DMS 273 treated with DMSO at 0.1 percent for 48 hours (cell line): ENCODE results near the gene SPATA24.
"Not testable (repeated sequence)": the region's sequence is repeated elsewhere in the genome, so short reads cannot be mapped to it uniquely, and the experiment has no call there.

ENCODE experiments used
- DNase-seq: peaks from one replicate; lab custom pipeline; 2025; lab: John Stamatoyannopoulos, UW

SPATA24 gene

DNA sequence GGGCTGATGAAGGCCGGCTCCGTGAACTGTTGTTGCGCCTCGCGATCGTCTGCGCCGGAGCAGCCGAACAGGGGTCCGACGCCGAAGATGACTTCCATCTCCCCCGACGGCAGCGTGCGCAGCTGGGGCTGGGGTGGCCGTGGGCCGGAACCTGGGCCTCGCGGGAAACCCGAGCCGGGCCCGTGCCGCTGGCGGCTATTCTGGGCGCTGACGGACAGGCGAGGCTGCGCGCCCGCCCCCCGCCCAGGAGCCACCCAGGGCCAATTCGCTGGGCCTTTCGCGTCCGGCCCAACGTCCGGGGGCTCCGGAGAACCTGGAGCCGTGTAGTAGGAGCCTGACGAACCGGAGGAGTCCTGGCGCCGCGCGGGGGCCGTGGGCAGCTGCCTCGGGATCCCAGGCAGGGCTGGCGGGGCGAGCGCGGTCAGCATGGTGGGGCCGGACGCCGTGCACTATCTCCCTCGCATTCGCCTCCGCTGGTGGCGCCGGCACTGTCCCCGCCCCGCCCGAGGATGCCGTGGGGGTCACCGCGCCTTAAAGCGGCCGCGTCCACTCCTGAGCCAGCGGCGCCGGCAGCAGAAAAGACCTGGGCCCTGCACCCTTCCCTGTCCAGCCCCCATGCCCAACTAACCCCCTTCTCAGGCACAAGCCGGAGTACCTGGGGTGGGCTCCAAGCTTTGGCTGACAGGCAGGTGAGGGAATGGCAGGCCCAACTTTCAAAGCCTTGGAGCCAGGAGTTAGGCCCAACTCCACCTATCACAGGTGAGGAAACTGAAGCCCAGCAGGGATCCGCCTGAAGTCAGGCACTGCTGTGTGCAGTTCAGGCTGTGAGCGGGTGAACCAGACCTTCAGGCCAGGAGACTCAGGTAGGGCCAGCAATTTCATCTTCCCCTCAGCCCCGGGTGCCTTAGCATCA is 9.0 kb downstream of the SPATA24 start, which contains the start of gene PROB1:
Gene PROB1, minus strand, starts transcription at position 451 of the 913 bp plus-strand sequence. Its CDS starts 23 bp downstream, at position 428.
- no peak for DNase-seq

DNA sequence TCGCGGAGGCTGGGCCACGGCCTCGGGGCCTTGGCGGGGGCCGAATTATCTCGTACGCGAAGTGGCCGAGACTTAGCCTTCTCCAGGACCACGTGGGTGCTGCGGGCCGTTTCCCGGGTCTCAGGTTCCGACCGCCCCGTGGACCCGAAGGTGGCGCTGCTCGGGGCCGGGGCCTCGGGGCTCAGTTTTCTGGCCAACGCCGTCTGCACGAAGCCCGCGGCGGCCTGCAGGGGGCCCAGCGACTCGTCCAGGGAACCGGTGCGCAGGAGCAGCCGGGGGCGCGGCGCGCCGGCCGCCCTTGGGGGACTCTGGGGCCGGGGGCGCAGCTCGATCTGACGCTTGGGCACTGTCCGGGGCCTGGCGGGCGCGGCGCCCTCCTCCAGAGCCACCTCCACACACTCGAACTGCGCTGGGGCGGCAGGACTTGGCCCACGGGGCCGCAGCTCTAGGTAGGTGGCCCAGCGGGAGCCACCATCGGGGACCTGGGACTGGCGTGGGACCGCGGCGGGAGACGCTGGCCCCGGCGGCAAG is 9.7 kb downstream of the SPATA24 start:
- no peak for DNase-seq

DNA sequence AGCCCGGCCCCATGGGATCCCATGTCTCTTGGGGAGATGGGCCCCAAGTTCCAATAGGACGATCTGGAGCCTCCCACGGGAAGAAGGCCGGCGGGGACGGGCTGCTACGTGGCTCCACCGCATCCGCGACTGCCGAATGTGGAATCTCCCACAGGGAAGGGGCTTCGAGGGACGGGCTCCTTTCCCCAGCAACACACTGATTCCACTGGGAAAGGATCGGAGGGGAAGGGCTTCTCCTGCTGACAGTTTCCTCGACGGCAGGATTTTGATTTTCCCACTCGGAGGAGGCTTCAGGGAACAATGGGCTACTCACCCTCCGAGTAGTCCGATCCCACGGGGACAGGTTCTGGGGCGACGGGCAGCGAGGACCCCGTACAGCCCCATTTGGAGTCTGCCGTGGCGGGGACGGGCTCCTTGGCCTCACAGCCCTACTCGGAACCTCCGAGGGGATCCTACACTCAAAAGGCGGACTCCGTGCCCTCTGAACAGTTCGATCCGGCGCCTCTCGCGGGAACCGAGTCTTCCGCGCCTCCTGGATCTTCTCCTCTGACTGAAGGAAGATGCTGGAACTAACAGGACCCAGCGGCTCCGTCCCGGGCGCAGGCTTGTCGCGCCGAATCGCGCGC is 10.3 kb downstream of the SPATA24 start:
- DNase-seq, result no peak

DNA sequence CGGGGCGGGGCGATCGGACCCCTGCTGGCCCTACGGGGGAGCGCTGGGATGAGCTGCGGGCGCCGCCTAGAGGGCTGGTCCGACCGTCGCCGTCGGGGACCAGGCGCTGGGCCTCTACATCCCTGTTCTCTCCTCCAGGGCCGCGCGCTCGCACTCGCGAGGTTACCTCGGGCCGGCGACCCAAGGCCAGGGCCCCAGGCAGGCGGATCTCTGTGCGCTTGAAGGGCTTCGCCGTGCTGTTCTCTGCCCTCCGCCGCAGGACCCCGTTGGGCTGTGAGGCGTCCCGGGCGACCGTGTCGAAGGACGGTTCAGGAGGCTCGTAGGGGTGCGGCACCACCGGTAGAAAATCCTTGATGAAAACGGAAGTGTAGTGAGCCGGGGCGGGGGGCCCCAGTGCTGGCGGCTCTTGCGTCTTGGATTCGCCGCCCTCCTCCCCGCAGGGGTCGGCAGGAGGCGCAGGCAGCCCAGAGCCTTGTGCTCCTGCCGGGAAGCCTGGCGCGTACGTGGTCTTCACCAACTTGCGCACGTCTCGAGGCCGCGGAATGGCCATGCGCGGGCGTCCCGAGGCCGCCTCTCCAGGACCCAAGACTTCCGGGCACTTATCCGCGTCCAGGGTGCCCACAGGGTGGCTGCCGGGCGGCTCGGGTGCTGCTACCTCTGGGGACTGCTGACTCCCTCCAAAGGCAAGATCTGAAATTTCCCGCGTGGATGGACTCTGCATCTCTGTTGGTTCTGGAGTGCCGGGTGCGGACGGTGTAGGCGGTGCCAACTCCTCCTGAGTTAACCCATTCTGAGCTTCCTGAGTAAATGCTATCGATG is 11.0 kb downstream of the SPATA24 start:
- DNase-seq, result no peak

DNA sequence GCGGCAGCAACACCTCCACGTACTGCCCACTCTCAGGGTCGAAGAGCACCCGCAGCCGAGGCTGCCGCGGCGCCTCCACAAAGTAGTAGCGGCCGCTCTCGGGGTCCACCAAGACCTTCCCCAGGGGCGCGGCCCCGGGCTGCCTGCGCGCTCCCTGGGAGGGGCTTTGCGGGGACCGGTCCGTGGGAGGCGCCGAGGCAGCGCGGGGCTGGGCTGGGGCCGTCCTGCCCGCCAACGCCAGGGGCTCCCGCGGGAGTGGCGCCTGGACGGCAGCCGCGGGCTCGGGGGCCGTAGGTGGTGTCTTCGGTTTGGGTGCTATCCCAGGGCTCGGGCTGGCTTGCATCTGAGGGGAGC is 11.6 kb downstream of the SPATA24 start:
- DNase-seq, result no peak

DNA sequence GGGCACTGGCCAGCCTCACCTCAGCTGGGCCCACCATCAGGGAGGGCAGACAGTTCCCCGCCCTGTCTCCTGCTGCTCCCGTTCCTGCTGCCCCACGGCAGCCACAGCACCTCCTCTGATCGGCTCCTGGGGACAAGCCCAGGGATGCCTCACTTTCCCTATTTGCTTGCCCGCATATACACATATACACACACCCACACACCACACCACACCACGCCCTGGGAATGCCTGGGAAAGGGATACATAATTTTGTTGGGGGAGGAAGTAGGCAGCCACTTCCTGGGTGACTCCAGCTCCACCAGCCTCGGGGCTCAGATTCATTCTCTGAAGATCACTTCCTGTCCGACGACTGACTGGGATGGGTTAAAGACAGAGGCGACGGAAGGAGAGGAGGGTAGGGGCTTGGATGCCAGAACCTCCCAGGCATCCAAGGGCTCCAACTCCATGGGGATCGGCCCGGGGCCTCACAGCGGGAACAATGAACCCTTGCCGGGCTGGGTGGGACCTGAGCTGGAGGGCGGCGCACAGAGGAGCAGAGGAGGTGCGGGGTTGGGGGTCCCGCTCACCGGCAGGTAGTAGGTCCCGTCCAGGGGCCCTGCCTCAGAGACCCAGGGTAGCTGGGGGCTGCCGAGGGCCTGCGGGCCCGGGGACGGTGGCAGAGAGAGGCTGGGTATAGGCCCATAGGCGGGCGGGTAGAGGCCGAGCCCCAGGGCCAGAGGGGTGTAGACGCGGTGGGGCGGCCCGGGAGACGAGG is 12.1 kb downstream of the SPATA24 start:
- DNase-seq, result no peak

DNA sequence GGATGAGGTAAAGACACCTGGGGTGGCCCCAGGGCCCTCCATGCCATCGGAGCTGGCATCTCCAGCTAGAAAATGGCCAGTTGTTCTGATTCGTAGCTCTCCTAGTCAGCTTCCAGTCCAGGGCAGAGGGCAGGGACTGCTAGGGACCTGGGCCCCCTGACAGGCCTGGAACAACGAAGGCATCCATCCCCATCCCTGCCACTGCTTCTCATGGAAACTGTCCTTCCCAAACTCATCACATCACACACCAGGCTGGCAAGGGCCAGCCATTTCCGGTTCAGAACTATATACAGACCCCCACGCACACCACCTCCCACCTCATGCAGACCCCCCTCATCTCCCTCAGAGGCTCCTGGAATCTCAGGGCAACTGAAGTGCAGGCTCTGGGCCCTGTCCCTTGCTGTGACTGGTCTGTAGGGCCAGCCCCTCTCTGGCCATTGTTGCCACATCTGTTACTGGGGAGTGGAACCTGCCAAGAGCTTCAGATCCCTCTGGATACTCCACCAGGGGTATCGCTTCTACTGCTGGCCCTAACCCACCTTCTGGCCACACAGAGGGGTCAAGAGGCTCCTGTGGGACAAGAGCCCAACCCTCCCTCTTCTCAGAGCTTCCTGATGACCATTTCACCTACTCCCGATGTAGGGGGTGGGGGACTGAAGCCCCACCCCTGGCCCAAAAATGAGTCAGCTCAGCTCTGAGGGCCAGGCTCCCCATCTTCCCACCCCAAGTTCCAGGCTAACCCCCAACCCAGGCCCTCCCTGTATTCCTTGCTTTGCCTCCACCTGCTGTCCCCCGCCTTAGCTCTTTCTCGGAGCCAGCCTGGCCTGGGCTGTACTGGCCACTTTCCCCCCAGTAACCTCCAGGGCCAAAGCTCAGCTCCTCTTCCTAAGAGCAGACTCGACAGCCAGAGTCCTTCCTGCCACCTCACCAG is 13.0 kb downstream of the SPATA24 start:
- DNase-seq, result no peak

DNA sequence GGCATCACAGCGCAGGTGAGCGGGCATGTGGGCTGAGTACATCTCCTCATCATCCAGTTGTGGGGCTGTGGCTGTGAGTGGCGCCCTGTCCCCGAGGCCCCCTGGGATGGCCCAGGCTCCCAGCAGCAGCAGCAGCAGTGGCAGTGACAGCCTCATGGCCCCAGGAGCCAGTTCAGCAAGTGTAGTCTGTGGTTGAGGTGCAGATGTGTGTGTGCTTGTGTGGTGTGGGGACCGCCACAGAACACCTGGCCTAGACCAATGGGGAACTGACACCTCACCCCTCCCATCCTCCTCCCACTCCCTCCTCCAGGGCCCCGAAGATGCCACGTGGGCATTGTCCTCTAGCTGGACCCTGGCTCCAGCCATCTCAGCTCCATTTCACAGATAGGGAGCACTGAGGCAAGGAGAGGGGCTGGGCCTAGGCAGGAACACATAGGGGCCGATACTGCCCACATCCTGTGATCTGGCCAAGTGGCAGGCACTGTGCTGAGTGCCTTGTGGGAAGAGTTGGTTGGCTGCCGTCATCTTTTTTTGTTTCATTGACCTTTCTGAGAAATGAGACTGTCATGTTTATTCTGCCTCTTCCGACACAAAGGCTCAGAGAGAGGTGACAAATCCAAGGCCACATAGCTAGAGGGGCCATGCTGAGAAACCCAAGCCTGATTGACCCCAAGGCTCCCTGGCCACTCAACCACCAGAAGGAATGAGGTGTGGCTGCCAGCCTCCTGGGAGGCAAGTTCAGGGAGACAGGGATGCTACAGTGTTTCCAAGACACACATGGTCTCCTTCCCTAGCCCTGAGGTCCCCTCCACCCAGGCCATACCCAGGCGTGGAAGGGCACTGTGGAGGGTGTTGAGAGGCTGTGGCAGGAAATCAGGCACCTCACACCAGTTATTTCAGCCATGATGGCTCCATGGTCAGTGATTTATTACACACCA is 13.9 kb downstream of the SPATA24 start, which contains the start of gene MZB1:
Gene MZB1, minus strand, starts transcription at position 213 of the 938 bp plus-strand sequence. Its CDS starts 57 bp downstream, at position 156.
- DNase-seq, result no peak

DNA sequence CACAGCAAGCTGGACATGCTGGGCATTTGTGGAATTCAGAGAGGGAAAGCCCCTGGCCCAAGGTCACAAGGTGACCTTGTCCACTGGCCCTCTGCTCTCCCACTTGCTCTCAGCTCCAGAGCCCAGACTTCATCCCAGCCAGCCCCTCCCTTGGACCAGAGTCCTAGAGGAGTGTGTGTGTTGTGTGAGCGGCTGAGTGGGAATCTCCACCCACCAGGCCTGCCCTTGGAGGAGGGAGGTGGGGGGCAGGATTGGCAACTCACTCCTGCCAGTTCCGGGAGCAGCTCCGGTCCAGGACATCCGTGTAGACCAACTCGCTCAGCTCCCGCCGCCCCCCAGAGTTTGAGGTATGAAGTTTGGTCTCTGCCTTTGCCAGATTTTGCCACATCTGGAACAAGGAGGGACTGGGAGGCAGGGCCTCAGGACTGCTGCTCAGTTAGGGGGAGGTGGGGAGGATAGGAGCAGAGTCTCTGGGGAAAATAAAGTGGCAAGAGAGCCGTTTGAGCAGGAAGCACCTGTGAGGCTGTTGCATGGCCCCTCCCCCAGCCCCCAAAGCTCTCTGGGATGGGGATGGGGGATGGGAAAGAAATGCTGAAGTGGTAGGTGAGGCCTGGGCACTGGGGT is 15.6 kb downstream of the SPATA24 start:
- no peak for DNase-seq

DNA sequence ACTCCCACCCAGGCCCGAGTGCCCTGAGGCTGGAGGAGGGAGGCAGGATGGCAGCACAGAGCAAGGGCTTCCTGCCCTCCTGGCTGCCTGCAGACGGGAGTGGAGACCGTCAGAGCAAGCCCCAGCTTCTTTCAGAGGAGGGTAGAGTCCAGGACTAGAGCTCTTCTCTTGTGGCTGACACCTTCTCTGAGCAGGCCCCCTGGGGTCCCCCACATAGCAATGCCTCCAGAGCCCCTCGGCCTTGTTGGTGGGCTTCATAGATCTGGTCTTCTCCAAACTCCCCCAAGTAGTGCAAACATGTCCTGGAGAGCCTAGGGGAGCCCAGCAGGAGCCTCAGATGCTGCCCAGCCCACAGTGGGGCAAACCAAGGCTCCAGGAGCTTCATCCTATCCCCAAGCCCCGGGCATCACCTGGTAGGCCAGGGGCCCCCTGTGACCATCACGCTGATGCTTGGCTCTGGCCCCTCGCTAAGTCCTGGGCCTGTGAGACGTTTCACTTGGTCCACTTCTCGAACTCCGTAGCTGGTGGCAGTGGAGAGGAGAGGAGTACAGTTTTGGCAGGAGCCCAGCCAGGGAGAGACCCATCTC is 16.2 kb downstream of the SPATA24 start:
- DNase-seq, result no peak

DNA sequence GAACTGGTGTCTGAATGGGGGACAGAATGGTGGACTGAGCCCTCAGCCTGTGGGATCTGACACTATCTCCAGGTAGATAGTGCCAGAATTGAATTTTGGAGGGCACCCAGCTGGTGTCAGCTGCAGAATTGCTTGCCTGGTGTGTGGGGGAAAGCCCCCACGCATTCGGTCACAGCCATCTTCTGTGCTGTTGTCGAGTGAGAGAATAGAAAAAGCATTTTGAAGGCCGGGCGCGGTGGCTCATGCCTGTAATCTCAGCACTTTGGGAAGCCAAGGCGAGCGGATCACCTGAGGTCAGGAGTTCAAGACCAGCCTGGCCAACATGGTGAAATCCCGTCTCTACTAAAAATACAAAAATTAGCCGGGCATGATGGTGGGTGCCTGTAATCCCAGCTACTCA is 16.9 kb downstream of the SPATA24 start:
- DNase-seq, result not testable (repeated sequence)

DNA sequence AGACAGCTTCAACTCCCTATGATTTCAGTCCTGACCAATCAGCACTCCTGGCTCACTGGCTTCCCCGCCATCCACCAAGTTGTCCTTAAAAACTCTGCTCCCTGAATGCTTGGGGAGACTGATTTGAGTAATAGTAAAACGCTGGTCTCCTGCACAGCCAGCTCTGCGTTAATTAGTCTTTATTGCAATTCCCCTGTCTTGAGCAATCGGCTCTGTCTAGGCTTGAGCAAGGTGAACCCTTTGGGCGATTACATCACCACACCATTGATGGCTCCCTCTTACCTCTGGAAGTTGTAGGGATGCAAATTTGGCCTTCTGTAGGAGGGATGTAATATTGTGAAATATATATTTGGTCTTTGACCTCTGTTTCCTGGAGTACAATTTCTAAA is 17.8 kb downstream of the SPATA24 start:
- DNase-seq, result no peak

DNA sequence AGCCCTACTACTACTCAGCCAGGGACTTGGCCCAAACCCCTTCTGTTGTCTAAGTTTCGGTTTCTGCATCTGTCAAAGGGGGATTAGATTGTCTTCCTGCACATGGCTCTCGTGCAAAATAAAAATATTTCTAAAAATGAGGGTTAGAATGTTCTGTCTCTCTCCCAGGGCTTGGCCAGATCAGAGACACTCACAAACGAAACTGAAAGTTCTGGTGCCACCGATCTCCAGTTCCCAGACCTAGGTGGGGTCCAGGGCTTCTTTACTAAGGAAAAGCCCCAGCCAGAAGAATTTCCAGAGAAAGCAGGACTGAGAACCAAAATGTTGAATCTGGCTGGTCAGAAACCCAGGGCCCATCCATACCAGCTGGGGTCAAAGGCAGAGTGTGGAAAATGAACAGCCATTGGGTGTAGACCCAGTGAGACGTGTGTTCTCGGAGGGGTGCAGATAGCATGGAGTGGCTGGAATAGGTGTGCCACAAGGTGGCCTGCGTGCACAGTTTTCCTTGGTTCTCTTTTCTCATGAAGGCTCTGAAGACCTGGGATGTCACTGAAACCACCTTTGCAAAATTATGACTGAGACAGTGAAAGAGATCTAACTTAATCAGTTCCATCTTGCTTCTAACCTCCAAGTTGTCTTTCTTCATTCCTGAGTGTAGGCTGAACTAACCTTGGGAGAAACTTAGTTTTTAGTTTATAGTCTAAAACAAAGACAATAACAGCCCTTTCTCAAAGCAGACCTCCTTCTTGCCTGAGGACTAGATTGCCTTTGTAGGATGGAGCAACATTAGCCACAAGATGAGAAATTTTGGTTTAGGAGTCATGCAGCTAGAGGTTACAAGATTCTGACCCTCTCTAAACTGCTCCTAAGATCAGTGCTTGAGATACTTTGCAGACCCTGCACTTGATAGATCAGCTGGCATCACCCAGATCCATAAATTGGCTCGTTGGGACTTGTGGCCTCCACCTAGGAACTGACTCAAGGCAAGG is 18.5 kb downstream of the SPATA24 start:
- no peak for DNase-seq

DNA sequence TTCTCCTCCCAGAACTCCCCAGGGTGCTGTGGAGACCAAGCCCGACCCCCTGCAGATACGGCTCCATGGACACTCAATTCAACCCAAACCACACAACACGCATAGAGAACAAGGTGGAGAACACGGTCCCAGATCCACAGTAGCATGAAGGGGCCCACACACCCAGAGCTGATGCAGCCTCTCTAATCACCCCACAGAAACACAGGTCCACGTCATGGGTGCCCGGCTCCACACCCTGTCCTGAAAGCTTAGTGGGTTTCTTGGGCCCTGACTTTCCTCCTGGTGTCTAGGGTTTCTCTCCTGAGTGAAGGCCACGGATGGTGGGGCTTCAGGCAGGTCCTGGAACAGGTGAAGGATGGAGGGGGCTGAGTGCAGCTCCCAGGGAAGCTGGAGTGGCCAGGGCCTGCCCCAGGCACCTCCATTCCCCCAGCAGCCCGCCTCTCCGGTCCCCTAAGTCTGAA is 19.3 kb downstream of the SPATA24 start:
- no peak for DNase-seq

DNA sequence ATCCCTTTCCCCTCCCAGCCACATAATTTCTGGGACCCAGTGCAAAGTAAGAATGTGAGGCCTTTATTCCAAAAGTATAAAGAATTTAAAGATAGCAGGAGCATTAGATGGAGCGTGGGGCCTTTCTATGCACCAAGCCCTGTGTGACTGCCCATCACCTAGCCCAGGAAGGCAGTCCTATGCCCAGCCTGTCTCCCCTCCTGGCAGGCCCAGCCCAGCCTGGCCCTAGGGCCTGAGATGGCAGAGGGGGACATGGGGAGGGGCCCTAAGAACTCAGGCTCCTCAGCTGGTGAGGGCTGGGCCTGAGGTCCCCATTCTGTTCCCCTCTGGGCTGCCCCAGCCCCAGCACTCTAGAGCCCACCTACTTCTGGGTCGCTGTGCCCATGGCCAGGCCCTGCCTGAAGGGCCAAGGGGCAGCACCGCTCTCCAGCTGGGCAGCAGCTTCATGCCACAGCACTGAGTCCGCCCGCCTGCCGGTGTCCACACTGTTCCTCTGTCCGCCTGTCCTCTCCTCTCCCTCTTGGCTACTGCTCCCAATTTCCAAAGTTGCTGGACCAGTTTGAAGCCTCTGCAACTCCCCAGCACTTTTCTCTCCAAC is 19.8 kb downstream of the SPATA24 start:
- no peak for DNase-seq

DNA sequence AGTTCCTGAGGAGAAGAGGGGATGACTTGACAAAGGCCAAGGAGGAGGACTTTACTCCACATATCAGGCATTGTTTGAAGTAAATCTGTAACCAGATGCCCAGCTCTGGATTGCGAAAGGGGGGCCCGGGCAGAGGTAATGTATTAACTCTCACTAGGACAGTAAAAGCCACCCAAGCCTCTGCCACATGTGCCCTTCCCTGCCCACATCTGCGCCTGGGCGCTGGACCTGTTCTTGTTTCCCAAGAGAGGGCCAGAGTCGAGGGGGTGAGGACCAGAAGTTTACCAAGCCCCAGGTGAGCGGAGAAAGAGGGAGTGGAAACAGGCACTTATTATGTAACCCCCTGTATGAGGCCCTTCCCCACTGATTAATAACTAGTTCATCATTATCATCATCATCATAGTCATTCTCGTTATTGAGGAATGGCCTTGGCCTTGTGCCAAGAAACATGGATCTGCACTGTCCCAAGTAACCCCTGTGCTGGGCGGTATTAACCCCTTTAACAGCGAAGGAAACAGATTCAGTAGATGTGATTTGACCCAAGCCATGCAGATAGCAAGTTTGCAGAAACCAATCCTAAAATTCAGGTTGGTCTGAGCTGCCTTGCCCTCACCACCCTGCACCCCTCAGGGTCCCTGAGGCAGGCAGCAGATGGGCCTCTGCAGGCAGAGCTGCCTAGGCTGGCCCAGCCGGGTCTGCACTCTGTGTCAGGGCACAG is 20.5 kb downstream of the SPATA24 start, which contains the start of gene SLC23A1:
Gene SLC23A1, minus strand, starts transcription at position 23 of the 718 bp plus-strand sequence. CDS start 44 bp downstream, outside the sequence.
- no peak for DNase-seq
